Smooth muscle cell (in vitro differentiated cells): ENCODE measurements around the gene HK1. TPM values are rescaled to one million over a fixed set of nuclear protein-coding genes. Genes with fewer than 3 reads are reported as not detected.

Experiments used
- DNase-seq: peaks from one replicate; lab custom pipeline; 2025; ENCODE audit not compliant: unreplicated experiment; lab: John Stamatoyannopoulos, UW
- H2AFZ ChIP-seq: fragments of 200-600 bp; sonication (generic); 2 replicates; pipeline ENCODE4 v1.6.0; 2016; ENCODE audit warnings: antibody characterized with exemption, low read depth, mild to moderate bottlenecking
- H3F3A ChIP-seq: fragments of 200-600 bp; sonication (generic); 2 replicates; pipeline ENCODE4 v1.6.0; 2017; ENCODE audit warnings: antibody characterized with exemption, low read depth
- H3K27ac ChIP-seq: fragments of 200-600 bp; sonication (generic); 2 replicates; pipeline ENCODE4 v1.5.1; 2016; ENCODE audit warnings: low read depth, mild to moderate bottlenecking
- H3K27me3 ChIP-seq: fragments of 200-600 bp; sonication (generic); 2 replicates; pipeline ENCODE4 v1.6.1; 2016; ENCODE audit warnings: low read depth, mild to moderate bottlenecking
- H3K36me3 ChIP-seq: fragments of 200-600 bp; sonication (generic); 2 replicates; pipeline ENCODE4 v1.5.1; 2016; ENCODE audit warnings: low read depth
- H3K4me1 ChIP-seq: fragments of 200-600 bp; sonication (generic); 2 replicates; pipeline ENCODE4 v1.5.1; 2016; ENCODE audit warnings: low read depth
- H3K4me2 ChIP-seq: fragments of 200-600 bp; sonication (generic); 2 replicates; pipeline ENCODE4 v1.6.0; 2016; ENCODE audit warnings: mild to moderate bottlenecking
- H3K4me3 ChIP-seq: fragments of 200-600 bp; sonication (generic); 2 replicates; pipeline ENCODE4 v1.5.1; 2016; ENCODE audit warnings: mild to moderate bottlenecking
- H3K79me2 ChIP-seq: fragments of 200-600 bp; sonication (generic); 2 replicates; pipeline ENCODE4 v1.6.0; 2016; ENCODE audit warnings: low read depth, mild to moderate bottlenecking
- H3K9ac ChIP-seq: fragments of 200-600 bp; sonication (generic); 2 replicates; pipeline ENCODE4 v1.6.0; 2016; ENCODE audit warnings: low read depth
- H3K9me3 ChIP-seq: fragments of 200-600 bp; sonication (generic); replicated peaks from 2 replicates; pipeline ENCODE4 v1.5.1; 2016; ENCODE audit warnings: low read depth
- H4K20me1 ChIP-seq: fragments of 200-600 bp; sonication (generic); 2 replicates; pipeline ENCODE4 v1.6.0; 2016; ENCODE audit warnings: low read depth
- WGBS: methylation state at CpG from one replicate; pipeline ENCODE4 v1.1.7; 2016; ENCODE audit warnings: low lambda C conversion rate; 5-methylcytosine and 5-hydroxymethylcytosine counted together
- polyA plus RNA-seq: library from polyadenylated mRNA; unstranded; fragments of >200 nt; fragmentation: Nextera tagmentation; extraction: Ambion mirVana; gene quantifications from 2 replicates; pipeline ENCODE4 v1.2.1, GENCODE V29; 2016
- total RNA-seq: library from RNA; depleted of rRNA; stranded (reverse); fragments of >200 nt; gene quantifications from 2 replicates; pipeline ENCODE4 v1.2.3, GENCODE V29; 2014
- TF ChIP-seq, protein P1 (sequence below): fragments of 200-600 bp; sonication (generic); IDR thresholded peaks from 2 replicates; pipeline ENCODE4 v1.5.1; 2017; ENCODE audit warnings: borderline replicate concordance, mild to moderate bottlenecking, antibody characterized with exemption; ENCODE audit not compliant: insufficient read depth, poor library complexity, severe bottlenecking

Gene HK1
- total and polyA plus RNA-seq, 2 experiments from 2014 or later, result 62.7 to 123 TPM

GRCh38 chr10:69340695-69341094 is 62.4 kb downstream of the HK1 start:
- peaks cover 97% of the 10 kb centered on the region for H4K20me1 ChIP-seq
- H3K4me3 ChIP-seq, result no peak overlapping the region
- peak overlapping the region; percentile 88 for H3K27ac ChIP-seq
- no peak for DNase-seq
- H3K36me3 ChIP-seq, result no peaks in the 10 kb centered on the region
- no peak overlapping the region for H3K9ac ChIP-seq
- 25% methylated on average over 9 of the region's 9 CpGs for WGBS
- peaks cover 83% of the 10 kb centered on the region for H3K79me2 ChIP-seq
- H3K27me3 ChIP-seq, result no peaks in the 10 kb centered on the region
- peaks cover 28% of the 10 kb centered on the region for H3K4me1 ChIP-seq
- peak overlapping the region; percentile 34 for H3K4me2 ChIP-seq
- TF ChIP-seq, protein P1, sequence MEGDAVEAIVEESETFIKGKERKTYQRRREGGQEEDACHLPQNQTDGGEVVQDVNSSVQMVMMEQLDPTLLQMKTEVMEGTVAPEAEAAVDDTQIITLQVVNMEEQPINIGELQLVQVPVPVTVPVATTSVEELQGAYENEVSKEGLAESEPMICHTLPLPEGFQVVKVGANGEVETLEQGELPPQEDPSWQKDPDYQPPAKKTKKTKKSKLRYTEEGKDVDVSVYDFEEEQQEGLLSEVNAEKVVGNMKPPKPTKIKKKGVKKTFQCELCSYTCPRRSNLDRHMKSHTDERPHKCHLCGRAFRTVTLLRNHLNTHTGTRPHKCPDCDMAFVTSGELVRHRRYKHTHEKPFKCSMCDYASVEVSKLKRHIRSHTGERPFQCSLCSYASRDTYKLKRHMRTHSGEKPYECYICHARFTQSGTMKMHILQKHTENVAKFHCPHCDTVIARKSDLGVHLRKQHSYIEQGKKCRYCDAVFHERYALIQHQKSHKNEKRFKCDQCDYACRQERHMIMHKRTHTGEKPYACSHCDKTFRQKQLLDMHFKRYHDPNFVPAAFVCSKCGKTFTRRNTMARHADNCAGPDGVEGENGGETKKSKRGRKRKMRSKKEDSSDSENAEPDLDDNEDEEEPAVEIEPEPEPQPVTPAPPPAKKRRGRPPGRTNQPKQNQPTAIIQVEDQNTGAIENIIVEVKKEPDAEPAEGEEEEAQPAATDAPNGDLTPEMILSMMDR, result no peak
- H3K9me3 ChIP-seq, result no peaks in the 10 kb centered on the region
- H3F3A ChIP-seq, result no peaks in the 10 kb centered on the region
- no peak overlapping the region for H2AFZ ChIP-seq

DNA sequence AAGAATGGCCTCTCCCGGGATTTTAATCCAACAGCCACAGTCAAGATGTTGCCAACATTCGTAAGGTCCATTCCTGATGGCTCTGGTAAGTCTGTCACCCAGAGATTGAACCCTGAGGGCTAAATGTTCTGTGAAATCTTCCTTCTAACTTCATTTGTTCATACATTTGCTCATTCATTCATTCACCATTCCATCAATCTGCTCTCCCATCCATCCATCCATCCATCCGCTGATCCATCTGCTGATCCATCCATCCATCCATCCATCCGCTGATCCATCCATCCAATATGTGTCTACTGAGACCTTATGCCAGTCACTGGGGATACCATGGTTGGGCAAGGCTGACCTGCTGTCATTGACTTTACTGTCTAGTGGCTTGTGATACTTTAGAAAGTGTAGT is 65.6 kb downstream of the HK1 start:
- Histone ChIP-seq H3K36me3 (no peaks in the 10 kb centered on the region), H3K27ac (no peak overlapping the region), H3F3A (no peaks in the 10 kb centered on the region), H3K27me3 (no peaks in the 10 kb centered on the region), H3K4me3 (no peak overlapping the region), H3K4me1 (peaks cover 14% of the 10 kb centered on the region), H3K4me2 (no peak overlapping the region), H3K9me3 (no peaks in the 10 kb centered on the region), H3K9ac (no peak overlapping the region), H3K79me2 (peaks cover 66% of the 10 kb centered on the region), H4K20me1 (peaks cover 94% of the 10 kb centered on the region), H2AFZ (no peak overlapping the region)
- WGBS, result over 99% methylated on average over 4 of the region's 4 CpGs
- no peak for DNase-seq
- TF ChIP-seq, protein P1, result no peak

- peaks cover 66% of the 10 kb centered on the region for H3K79me2 ChIP-seq
These were observed 66.4 kb downstream of the HK1 start for GRCh38 chr10:69344591-69345252.

More at GRCh38 chr10:69344591-69345252, 66.4 kb downstream of the HK1 start:
- H4K20me1 ChIP-seq, result peaks cover 88% of the 10 kb centered on the region
- H3K27ac ChIP-seq, result no peak overlapping the region
- TF ChIP-seq, protein P1, result no peak
- no peak overlapping the region for H3K4me2 ChIP-seq
- WGBS, result 81% methylated on average over 13 of the region's 13 CpGs
- no peak overlapping the region for H3K4me3 ChIP-seq
- H2AFZ ChIP-seq, result no peak overlapping the region
- H3F3A ChIP-seq, result no peaks in the 10 kb centered on the region
- no peak overlapping the region for H3K9ac ChIP-seq
- no peaks in the 10 kb centered on the region for H3K27me3 ChIP-seq
- DNase-seq, result no peak
- H3K4me1 ChIP-seq, result peaks cover 6% of the 10 kb centered on the region
- no peaks in the 10 kb centered on the region for H3K9me3 ChIP-seq
- no peaks in the 10 kb centered on the region for H3K36me3 ChIP-seq
